ENCODE data around the gene PHACTR1.

PHACTR1 gene

GRCh38 chr6:13172291-13172690, 455.7 kb downstream of the PHACTR1 start:
- no peak for DNase-seq

DNA sequence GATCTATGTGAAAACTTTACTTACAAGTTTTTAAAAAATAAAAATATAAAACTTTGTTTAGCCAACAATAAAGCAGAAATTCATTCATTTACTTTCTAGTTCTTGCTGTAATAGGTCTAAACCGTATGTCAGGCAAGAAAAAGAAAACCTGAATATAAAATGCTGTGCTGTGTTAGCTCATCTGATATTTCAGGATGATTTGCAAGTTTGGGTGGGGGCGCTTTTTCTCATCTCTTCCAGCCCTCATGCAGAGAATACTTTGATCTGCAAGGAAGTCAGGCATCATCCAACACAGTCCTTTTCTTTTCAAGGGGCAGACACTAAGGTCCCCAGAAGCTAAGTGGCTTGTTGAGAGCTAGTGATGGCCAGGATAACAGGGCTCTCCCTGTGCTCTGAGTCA, 458.5 kb downstream of the PHACTR1 start:
- no peak for DNase-seq

- no peak for DNase-seq
Measured at GRCh38 chr6:13175759-13176158, 459.2 kb downstream of the PHACTR1 start.

DNA sequence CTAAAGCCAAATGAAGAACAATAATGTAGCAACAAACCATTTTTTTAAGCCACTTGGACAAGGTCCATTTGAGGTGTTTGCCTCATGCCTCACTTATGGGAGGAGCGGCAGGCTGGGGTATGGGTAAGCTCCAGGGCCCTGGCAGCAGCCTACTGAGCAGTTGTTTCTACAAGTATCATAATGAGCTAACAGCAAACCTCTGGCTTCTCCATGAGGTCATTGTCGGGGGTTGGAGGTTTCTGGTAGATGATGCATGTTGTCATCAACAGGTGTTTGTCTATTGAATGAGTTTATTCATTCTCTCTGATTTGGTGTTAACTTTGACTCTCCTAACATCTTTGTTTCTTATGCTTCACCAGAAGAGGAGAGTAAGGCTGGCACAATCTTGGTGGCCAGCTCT, 461.1 kb downstream of the PHACTR1 start:
- no peak for DNase-seq

GRCh38 chr6:13178107-13178506, 461.5 kb downstream of the PHACTR1 start:
- DNase-seq, result no peak

DNA sequence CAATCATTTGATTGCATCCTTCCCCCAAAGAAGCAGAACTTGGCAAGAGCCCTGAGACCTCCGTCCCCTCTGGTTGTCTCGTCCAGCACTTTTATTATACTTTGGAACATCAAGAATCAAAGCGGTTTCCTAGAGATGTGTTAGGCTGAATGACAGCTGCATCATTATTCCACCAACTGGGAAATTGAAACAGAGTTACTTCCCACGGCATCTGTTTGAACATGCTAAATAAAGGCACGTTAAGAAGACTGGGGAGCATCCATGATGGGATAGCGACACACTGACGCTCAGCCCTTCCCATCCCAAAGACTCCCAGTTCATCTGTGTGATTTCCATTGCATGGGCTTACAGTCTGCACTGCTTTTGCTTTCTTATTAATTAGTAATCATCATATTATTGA, 464.0 kb downstream of the PHACTR1 start:
- DNase-seq, result no peak

DNA sequence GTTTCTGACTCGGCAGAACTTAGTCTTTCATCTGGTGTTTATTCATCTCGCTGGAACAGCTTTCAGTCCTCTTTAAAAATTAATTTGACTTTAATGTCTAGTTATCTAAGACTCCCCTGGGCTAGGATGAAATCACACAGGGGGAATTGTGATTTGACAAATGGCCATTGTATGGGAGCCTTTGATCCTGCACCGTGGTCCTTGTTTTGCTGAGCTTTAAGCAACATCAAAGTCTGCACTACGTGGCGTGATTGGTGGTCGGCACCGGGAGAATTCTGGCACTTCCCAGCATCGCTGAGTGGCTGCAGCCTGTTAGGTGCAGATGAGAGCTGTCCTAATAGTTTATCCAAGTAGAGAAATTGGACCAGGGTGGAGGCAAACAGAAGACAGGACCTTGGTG, 464.8 kb downstream of the PHACTR1 start:
- DNase-seq, result no peak

DNA sequence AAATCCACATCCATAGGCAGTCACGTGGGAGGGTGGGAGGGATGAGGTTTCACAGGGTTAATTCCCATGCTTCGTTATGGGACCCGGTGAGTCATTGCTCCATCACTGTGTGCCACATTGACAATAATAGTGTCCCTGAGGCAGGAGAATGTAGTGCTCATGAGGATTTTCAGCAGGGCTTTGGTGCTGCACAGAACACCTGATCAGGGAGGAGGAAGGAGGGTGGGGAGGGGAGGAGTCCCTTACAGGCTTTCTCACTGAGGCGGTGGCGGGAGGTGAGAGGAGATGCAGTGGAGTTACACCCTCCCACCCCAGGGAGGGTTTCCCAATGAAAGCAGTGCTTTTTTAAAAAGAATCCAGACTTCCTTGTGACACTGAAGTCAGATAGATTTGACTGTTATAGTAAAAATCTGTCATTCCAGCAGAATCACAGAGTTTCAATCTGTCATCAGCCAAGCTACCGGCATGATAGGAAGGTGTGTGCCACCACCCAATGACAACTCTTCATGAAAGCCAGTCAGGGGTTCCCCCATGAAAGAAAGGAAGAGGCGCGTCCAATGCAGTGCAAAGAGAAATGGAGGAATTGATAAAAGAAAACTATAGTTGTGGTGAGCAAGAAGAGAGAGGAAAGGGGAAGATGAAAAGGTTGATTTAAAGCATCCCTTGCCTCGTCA, 467.0 kb downstream of the PHACTR1 start:
- DNase-seq, result no peak

GRCh38 chr6:13184089-13184468, 467.5 kb downstream of the PHACTR1 start:
- no peak for DNase-seq

- DNase-seq, result no peak
Measured at GRCh38 chr6:13184547-13184946, 468.0 kb downstream of the PHACTR1 start.

DNA sequence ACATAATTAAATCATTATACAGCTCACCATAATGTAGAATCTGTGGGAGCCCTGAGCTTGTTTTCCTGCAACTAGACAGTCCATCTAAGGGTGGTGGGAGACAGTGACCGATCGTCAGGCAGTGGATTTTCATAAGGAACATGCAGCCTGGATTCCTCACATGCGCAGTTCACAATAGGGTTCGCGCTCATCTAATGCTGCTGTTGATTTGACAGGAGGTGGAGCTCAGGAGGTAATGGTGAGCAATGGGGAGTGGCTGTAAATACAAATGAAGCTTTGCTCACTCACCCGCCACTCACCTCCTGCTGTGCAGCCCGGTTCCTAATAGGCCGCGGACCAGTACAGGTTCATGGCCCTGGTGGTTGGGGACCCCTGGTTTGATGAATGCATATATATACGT, 470.3 kb downstream of the PHACTR1 start:
- no peak for DNase-seq

- DNase-seq, result no peak
Measured at GRCh38 chr6:13187692-13188091, 471.1 kb downstream of the PHACTR1 start.

DNA sequence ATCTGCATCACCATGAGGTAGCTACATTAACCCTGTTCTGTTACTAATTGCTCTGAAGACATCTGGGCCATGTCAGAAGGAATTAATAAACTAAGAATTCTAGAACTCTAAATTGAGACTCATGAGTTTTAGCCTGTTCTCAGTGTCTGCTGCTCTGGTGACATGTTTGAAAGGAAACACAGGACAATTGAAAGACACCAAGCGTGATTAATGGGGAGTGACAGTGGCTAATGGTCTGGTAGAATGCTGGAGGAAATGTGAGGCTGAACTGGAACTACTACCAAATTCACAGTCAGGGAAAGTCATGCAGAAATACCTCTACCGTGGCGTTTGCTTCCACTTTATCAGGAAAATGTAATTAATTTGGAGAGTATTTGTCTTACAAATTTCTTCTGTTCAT, 471.7 kb downstream of the PHACTR1 start:
- DNase-seq, result no peak

DNA sequence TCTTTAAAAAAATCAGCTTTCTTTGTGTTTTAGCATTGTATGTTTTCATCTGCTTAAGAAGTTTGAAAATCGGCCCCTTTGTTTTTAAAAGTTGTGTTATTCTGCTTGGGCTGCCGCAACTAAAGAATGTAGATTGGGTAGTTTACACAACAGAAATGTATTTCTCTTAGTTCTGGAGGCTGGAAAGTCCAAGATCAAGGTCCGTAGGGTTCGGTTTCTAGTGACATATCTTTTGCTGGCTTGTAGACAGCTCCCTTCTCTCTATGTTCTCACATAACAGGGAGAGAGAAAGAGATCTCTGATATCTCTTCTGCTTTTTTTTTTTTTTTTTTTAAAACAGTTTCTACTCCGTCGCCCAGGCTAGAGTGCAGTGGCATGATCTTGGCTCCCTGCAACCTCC, 473.1 kb downstream of the PHACTR1 start:
- no peak for DNase-seq

DNA sequence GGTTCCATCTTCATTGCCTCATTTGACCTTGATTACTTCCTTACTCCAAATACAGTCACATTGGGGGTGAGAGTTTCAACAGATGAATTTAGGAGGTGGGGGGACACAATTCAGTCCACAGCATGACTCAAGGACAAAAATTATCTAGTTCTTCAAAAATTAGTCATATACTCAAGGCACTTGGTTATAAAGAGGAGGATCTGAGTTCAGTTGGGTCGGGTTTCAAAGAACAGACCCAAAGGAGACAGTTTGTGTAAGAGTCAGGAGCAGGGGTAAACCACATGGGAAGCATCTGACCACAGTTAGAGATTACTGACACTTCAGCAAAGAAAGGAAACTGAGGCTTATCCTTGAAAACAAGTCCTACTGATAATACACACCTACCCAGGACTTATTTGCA, 473.8 kb downstream of the PHACTR1 start:
- no peak for DNase-seq

GRCh38 chr6:13191461-13191860, 474.9 kb downstream of the PHACTR1 start:
- DNase-seq, result no peak

GRCh38 chr6:13194852-13195251, 478.3 kb downstream of the PHACTR1 start:
- no peak for DNase-seq

- no peak for DNase-seq
Measured at GRCh38 chr6:13195803-13196202, 479.2 kb downstream of the PHACTR1 start.

GRCh38 chr6:13198168-13198567, 481.6 kb downstream of the PHACTR1 start:
- DNase-seq, result no peak

DNA sequence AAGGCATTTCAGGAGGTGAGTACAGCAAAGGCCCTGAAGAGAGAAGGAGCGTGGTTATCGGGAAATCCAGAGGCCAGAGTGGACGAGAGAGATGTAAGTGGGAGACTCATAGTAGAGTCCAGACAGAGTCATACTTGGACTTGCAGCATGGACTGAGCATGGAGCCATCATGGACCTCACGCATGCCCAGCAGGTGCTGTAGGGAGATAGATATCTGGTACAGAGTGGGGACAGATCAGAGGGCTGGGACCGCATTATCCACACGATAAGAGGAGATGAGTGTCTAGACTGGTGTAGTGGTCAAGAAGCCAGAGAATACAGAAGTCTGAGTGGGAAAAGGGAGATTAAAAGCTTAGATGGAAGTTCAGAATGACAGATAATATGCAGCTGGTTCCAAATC, 484.8 kb downstream of the PHACTR1 start:
- DNase-seq, result no peak

DNA sequence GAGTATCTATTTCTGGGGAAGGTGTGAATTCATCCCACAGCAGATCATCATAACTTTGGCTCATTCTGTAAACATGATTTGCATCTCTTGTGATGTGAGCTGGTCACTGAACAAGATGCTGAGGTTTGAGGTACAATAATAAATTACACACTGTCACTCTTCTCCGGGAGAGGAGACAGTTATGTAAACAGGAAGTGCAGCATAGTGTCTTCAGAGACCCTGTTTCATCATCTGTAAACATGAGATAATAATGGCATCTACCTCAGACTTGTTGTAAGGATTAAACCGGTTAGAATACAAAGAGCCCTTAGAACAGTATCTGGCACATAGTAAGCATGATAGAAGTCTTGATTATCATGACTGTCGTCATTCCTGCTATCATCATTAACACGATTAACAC, 486.6 kb downstream of the PHACTR1 start:
- no peak for DNase-seq

DNA sequence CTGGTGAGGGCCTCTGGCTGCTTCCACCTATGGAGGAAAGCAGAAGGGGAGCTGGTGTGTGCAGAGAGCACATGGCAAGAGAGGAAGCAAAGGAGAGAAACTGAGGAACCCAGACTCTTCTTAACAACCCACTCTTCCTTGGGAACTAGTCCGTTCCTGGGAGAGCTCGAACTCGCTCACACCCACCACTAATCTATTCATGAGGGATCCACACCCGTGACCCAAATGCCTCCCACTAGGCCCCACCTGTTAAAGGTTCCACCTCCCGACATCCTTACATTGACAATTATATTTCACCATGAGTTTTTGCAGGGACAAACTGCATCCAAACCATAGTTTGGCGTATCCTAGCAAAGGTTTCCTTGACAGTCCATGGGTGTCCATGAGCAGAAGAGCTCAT, 488.5 kb downstream of the PHACTR1 start:
- DNase-seq, result no peak

- no peak for DNase-seq
Measured at GRCh38 chr6:13212096-13212495, 495.5 kb downstream of the PHACTR1 start.

DNA sequence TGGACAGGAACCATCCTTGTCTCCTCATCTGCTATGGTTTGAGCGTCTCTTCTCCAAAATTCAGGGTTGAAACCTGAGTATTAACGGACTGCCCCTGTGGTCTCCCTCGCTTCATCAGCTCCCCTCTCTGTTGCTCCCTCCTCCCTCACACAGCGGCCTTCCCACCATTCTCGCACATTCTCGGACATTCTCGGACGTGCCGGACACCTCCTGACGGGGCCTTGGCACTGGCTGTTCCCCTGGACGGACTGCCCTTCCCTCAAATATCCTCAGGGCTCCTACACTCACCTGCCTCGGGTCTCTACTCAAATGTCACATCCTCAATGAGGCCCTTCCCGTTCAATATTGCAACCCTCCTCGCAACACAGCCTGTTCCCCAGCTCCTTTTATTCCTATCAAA, 496.0 kb downstream of the PHACTR1 start:
- DNase-seq, result no peak

DNA sequence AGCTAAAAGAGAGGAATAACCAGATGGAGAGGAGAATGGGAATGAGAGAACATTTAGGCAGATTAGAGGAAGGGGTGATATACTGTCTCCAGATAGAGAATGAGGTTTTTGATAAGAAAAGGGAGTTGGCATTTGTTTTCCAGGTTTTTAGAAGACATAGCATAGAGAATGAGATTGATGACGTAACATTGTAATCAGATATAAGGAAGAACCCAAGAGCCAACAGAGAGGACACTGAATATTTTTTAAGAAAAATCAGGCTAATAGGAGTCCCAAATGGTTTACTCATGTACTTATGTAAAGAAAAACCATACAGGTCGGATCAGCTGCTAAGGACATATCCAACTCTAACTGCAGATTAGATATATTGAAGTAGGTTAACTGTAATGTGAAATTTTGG, 498.8 kb downstream of the PHACTR1 start:
- no peak for DNase-seq

Data from stimulated activated naive CD4-positive, alpha-beta T cell (primary cell).